SU-DHL-6 (cell line): ENCODE data around the gene EXOC4.

Experiments
- H2AFZ ChIP-seq: fragments of 200-600 bp; sonication (generic); 2 replicates; pipeline ENCODE4 v1.6.1; 2014; ENCODE audit warnings: low read depth, mild to moderate bottlenecking, moderate library complexity, mixed read lengths, antibody characterized with exemption, low read length; ENCODE audit not compliant: severe bottlenecking
- H3F3A ChIP-seq: fragments of 200-600 bp; shearing (Covaris generic); 2 replicates; pipeline ENCODE4 v1.6.0; 2016; ENCODE audit warnings: antibody characterized with exemption, mild to moderate bottlenecking; ENCODE audit not compliant: insufficient read depth
- H3K27ac ChIP-seq: fragments of 200-600 bp; sonication (generic); 2 replicates; pipeline ENCODE4 v1.5.1; 2016; ENCODE audit warnings: low read depth, mild to moderate bottlenecking, low read length, moderate library complexity, mixed read lengths
- H3K27me3 ChIP-seq: fragments of 200-600 bp; sonication (generic), shearing (Covaris generic); 2 replicates; pipeline ENCODE4 v1.6.0; 2014; ENCODE audit warnings: mild to moderate bottlenecking, low read length
- H3K36me3 ChIP-seq: fragments of 200-600 bp; sonication (generic); 2 replicates; pipeline ENCODE4 v1.6.1; 2014; ENCODE audit warnings: mild to moderate bottlenecking, low read length, mixed read lengths
- H3K4me2 ChIP-seq: fragments of 300-600, 200-600 bp; shearing (Covaris generic), sonication (generic); 2 replicates; pipeline ENCODE4 v1.6.0; 2014; ENCODE audit warnings: low read length, low read depth, mild to moderate bottlenecking; ENCODE audit not compliant: poor library complexity, severe bottlenecking
- H3K4me3 ChIP-seq: fragments of 200-600 bp; sonication (generic); 2 replicates; pipeline ENCODE4 v1.5.1; 2014; ENCODE audit warnings: antibody characterized with exemption, low read length, mild to moderate bottlenecking, mixed read lengths; ENCODE audit not compliant: insufficient read depth, poor library complexity, severe bottlenecking
- H3K79me2 ChIP-seq: fragments of 200-600 bp; sonication (generic); 2 replicates; pipeline ENCODE4 v1.6.1; 2014; ENCODE audit warnings: mild to moderate bottlenecking, low read length, moderate library complexity; ENCODE audit not compliant: insufficient read depth
- H3K9ac ChIP-seq: fragments of 200-600 bp; sonication (generic); 2 replicates; pipeline ENCODE4 v1.7.0; 2014; ENCODE audit warnings: mild to moderate bottlenecking, low read length
- H3K9me2 ChIP-seq: fragments of 200-600 bp; sonication (generic); replicated peaks from 2 replicates; pipeline ENCODE4 v1.6.1; 2014; ENCODE audit warnings: low read length; ENCODE audit not compliant: insufficient read depth
- H3K9me3 ChIP-seq: fragments of 200-600 bp; sonication (generic); 2 replicates; pipeline ENCODE4 v1.6.1; 2014; ENCODE audit warnings: low read length, mixed read lengths; ENCODE audit not compliant: insufficient read depth
- H4K20me1 ChIP-seq: fragments of 200-600 bp; sonication (generic); 2 replicates; pipeline ENCODE4 v1.6.1; 2014; ENCODE audit warnings: low read depth, mild to moderate bottlenecking, antibody characterized with exemption, low read length, moderate library complexity, mixed read lengths
- EZH2phosphoT487 ChIP-seq: fragments of 200-600 bp; sonication (generic), shearing (Covaris generic); conservative IDR thresholded peaks from 2 replicates; pipeline ENCODE4 v1.6.1; 2018; ENCODE audit warnings: mild to moderate bottlenecking, antibody characterized with exemption, low read length, moderate library complexity, mixed read lengths
- TF ChIP-seq, protein P1 (sequence below): fragments of 200-600 bp; sonication (generic); IDR thresholded peaks from one replicate; pipeline ENCODE4 v1.5.1; 2017; ENCODE audit warnings: antibody characterized with exemption, mild to moderate bottlenecking, low read length, moderate library complexity; ENCODE audit not compliant: insufficient read depth, poor library complexity, severe bottlenecking

Gene EXOC4

DNA sequence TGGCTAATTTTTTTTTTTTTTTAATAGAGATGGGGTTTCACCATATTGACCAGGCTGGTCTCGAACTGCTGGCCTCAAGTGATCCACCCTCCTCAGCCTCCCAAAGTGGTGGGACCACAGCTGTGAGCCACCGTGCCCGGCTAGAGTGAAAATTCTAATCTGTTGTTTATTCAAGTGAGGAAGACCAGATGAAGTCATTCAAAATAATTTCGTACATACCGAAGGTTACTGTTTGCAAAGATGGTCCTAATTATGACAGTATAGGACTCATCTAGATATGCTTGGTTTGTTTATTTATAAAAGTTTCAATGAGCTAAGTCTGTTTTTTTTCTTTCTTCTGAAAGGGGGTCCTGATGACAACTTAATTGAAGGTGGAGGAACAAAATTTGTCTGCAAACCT lies 376.8 kb downstream of the EXOC4 start:
- Histone ChIP-seq H4K20me1 (no peaks in the 10 kb centered on the region), H3K9me3 (no peaks in the 10 kb centered on the region), H3K27ac (no peak overlapping the region), H3K4me2 (no peak overlapping the region), H3K36me3 (peaks cover 10% of the 10 kb centered on the region; the same call in 1 of the 2 replicates), H3K9ac (no peak overlapping the region), H3K27me3 (no peaks in the 10 kb centered on the region), H3F3A (no peaks in the 10 kb centered on the region), H3K4me3 (no peak overlapping the region), H2AFZ (no peak overlapping the region), H3K79me2 (no peaks in the 10 kb centered on the region), H3K9me2 (no peaks in the 10 kb centered on the region)
- TF ChIP-seq, protein P1, sequence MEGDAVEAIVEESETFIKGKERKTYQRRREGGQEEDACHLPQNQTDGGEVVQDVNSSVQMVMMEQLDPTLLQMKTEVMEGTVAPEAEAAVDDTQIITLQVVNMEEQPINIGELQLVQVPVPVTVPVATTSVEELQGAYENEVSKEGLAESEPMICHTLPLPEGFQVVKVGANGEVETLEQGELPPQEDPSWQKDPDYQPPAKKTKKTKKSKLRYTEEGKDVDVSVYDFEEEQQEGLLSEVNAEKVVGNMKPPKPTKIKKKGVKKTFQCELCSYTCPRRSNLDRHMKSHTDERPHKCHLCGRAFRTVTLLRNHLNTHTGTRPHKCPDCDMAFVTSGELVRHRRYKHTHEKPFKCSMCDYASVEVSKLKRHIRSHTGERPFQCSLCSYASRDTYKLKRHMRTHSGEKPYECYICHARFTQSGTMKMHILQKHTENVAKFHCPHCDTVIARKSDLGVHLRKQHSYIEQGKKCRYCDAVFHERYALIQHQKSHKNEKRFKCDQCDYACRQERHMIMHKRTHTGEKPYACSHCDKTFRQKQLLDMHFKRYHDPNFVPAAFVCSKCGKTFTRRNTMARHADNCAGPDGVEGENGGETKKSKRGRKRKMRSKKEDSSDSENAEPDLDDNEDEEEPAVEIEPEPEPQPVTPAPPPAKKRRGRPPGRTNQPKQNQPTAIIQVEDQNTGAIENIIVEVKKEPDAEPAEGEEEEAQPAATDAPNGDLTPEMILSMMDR = no peak
- TF ChIP-seq EZH2phosphoT487 = no peak

DNA sequence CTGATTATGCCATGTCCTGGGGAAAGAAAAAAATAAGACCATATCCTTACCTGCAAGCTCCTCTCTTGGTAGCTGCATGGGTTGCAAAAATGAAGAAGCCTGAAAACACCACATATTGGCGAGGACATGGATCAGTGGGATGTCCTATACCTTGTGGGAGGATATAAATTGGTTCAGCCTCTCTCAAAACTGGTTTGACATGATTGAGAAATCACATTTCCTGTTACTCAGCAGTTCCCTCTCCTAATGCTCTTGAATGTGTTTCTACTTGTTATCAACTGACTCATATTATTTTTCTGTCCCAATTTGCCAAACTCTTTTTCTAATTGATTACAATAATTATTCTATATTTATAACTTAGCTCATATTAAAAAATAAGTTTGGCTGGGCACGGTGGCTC lies 380.2 kb downstream of the EXOC4 start:
- Histone ChIP-seq H3F3A (no peaks in the 10 kb centered on the region), H3K36me3 (peaks cover 10% of the 10 kb centered on the region; the same call in 1 of the 2 replicates), H3K27ac (no peak overlapping the region), H4K20me1 (no peaks in the 10 kb centered on the region), H3K9ac (no peak overlapping the region), H3K9me3 (no peaks in the 10 kb centered on the region), H3K4me2 (no peak overlapping the region), H3K27me3 (no peaks in the 10 kb centered on the region), H3K4me3 (no peak overlapping the region), H3K9me2 (no peaks in the 10 kb centered on the region), H2AFZ (no peak overlapping the region), H3K79me2 (no peaks in the 10 kb centered on the region)
- TF ChIP-seq EZH2phosphoT487 = no peak
- TF ChIP-seq, protein P1 = no peak

DNA sequence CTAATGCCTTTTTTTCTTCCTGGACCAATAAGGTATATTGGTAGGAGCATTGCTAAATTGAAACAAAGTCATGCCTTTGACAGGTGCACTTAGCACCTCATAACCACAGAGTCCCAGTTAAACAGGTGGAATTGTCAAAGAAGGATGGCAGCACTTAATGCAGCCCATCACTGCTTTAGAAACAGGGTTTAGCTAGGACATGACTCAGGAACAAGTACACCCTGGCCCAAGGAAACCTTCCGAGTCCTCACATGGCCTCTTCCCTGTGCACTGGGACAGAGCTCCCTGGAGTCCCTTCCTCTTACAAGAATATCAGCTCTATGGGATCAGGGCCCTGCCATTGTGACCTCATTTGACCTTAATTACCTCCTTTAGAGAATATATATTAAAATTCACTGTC lies 382.7 kb downstream of the EXOC4 start:
- H3K4me2 ChIP-seq = no peak overlapping the region
- H3F3A ChIP-seq = no peaks in the 10 kb centered on the region
- no peaks in the 10 kb centered on the region for H3K79me2 ChIP-seq
- H3K9me3 ChIP-seq = no peaks in the 10 kb centered on the region
- H3K4me3 ChIP-seq = no peak overlapping the region
- H3K27ac ChIP-seq = no peak overlapping the region
- no peak overlapping the region for H3K9ac ChIP-seq
- no peaks in the 10 kb centered on the region for H3K27me3 ChIP-seq
- no peaks in the 10 kb centered on the region for H4K20me1 ChIP-seq
- no peak for TF ChIP-seq EZH2phosphoT487
- TF ChIP-seq, protein P1 = no peak
- peaks cover 10% of the 10 kb centered on the region; the same call in 1 of the 2 replicates for H3K36me3 ChIP-seq
- no peak overlapping the region for H2AFZ ChIP-seq
- no peaks in the 10 kb centered on the region for H3K9me2 ChIP-seq
